GM12864 (cell line): ENCODE data around the gene GALNT8.

ENCODE experiments used
- DNase-seq: peaks from one replicate; pipeline ENCODE4 v3.0.0-alpha.2; 2011; ENCODE audit warnings: low read depth
- H3K4me3 ChIP-seq: 2 replicates; pipeline ENCODE4 v1.5.1; 2011; ENCODE audit warnings: mild to moderate bottlenecking, low read depth, low read length, control low read depth
- TF ChIP-seq, protein P1 (sequence below): IDR thresholded peaks from 2 replicates; pipeline ENCODE4 v1.5.1; 2011; ENCODE audit warnings: low read depth, mild to moderate bottlenecking, moderate library complexity, low read length, control low read depth, inconsistent platforms; ENCODE audit errors: missing control alignments

Gene GALNT8, protein sequence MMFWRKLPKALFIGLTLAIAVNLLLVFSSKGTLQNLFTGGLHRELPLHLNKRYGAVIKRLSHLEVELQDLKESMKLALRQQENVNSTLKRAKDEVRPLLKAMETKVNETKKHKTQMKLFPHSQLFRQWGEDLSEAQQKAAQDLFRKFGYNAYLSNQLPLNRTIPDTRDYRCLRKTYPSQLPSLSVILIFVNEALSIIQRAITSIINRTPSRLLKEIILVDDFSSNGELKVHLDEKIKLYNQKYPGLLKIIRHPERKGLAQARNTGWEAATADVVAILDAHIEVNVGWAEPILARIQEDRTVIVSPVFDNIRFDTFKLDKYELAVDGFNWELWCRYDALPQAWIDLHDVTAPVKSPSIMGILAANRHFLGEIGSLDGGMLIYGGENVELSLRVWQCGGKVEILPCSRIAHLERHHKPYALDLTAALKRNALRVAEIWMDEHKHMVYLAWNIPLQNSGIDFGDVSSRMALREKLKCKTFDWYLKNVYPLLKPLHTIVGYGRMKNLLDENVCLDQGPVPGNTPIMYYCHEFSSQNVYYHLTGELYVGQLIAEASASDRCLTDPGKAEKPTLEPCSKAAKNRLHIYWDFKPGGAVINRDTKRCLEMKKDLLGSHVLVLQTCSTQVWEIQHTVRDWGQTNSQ

DNA sequence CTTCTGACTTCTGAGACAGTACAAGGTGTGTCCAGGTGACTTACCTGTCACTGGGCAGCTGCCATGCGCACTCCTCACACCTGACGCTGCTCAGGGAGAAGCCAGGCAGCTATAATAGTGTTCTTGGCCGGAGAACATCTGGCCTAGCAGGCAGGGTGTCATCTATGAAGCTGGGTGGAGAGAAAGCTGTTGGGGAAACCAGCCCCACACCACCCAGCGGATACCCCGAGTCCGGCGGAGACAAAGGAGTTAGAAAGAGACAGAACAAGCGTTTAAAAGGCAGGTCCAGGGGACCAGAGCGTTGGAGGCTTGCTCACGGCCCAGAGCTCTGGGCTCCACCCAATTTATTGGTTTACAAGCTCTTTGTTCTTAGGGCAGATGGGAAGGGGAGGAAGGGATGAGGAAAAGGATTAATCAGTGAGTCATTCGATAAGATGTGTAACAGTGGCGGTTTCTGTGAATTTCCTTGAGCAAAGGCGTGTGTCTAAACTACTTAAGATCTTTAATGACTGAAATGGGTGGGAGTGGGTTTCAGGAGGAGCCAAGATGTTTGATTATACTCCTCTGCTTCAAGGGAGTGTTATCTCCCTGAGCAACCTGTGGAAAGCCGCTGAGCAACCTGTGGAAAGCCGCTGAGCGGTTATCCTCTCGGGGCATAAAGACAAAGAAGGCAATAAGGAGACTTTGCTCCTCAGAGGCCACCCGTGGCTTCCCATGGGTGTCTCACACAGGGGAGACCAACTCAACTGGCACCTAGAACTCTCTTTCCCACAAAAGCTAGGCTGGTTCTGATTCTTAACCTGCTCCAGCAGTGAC is at the start of gene GALNT8:
TSS of gene GALNT8 (plus strand) at position 580 of the 816 bp plus-strand sequence. CDS start 278 bp downstream, outside the sequence.
- no peak within 1 kb of the TSS for H3K4me3 ChIP-seq
- DNase-seq, result no peak
- TF ChIP-seq, protein P1, sequence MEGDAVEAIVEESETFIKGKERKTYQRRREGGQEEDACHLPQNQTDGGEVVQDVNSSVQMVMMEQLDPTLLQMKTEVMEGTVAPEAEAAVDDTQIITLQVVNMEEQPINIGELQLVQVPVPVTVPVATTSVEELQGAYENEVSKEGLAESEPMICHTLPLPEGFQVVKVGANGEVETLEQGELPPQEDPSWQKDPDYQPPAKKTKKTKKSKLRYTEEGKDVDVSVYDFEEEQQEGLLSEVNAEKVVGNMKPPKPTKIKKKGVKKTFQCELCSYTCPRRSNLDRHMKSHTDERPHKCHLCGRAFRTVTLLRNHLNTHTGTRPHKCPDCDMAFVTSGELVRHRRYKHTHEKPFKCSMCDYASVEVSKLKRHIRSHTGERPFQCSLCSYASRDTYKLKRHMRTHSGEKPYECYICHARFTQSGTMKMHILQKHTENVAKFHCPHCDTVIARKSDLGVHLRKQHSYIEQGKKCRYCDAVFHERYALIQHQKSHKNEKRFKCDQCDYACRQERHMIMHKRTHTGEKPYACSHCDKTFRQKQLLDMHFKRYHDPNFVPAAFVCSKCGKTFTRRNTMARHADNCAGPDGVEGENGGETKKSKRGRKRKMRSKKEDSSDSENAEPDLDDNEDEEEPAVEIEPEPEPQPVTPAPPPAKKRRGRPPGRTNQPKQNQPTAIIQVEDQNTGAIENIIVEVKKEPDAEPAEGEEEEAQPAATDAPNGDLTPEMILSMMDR, result no peak

DNA sequence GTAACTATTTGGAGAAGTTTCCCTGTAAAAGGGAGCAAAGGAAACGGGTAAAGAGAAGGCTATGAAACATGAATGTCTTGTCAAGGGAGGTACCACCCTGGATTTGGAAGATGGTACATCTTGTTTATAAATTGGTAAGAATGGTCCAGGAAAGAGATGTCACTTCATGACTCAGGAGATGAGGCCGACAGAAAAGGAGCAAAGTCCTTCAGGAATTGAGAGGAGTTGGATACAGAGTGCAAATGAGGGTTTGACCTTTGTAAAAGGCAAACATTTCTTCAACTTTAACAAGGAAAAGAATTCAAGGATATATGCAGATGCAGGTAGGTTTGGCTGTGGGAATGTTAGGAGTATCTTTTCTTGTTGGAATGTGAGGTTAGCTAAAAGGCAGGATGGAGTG is 40.5 kb upstream of the GALNT8 start:
- no peak for DNase-seq
- TF ChIP-seq, protein P1, result no peak
- no peak overlapping the region for H3K4me3 ChIP-seq

DNA sequence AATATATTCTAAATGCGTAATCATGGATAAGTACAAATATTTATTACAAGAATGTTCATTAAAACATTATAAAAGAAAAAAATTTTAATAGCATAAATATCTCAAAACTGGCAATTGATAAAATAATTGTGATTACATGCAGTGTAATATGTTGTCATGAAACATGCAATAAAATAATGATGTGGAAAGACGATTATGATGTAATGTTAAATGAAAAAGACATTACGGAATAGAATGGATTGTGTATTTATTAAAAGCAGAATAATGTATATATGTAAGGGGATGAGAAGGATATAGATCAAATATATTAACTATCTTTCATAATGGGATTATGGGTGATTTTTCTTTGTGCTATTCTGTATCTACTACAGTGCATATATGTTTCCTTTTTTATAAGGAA is 38.5 kb upstream of the GALNT8 start:
- DNase-seq, result no peak
- no peak overlapping the region for H3K4me3 ChIP-seq
- TF ChIP-seq, protein P1, result no peak

DNA sequence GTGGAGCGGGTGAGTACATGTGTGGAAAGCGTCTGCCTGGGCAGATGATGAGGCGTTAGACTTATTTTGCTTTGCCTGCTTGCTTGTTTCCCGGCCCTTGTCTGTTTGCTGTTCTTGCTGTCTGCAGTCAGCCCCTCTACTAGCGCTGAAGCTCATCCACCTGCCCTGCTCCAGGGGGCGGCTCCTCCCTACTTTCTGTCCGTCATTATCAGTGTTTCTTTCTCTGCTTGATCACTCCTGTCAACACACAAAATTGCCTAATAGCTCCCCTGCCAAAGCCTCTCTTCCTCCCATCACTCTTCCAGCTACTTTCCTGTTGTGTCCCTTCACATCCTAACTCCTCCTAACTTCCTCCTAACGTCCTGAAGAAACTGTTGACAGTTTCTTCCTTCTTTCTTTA is 34.9 kb upstream of the GALNT8 start:
- no peak for DNase-seq
- TF ChIP-seq, protein P1, result no peak
- H3K4me3 ChIP-seq, result no peak overlapping the region

DNA sequence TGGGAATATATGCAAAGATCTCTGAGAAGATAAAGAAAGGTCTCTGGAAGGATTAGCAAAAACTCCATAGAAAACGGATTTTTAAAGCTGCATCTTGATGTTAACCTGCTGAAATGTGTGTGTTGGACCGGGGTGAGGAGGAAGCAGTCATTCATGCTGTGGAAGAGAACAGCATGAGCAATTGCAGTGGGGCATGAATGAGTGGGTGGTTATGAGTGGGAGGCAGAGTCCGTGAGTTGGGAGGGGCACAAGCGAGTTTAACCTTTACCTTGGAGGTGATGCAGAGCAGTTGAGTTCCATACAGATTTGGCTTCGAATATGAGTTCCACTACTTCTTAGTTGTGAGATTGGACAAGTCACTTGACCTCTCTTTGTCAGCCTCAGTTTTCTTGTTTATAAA is 29.4 kb upstream of the GALNT8 start:
- H3K4me3 ChIP-seq, result no peak overlapping the region
- DNase-seq, result no peak
- TF ChIP-seq, protein P1, result no peak

DNA sequence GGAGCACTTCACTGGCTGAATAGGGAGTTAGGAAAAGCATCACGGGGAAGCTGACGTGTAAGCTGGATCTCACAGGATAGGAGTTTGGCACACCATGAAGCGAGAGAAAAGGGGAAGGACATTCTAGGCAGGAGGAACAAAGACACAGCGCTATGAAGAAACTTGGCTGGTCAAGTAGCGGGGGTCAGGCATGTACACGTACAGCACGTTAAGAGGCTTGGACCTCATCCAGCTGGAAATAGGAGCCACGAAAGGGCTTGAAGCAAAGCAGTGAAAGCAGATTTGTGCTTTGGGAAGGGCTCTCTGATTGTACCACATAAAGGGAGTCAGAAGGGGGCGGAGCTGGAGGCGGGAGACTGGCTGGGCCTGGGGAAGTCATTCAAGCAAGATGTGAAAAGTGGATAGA is 19.6 kb upstream of the GALNT8 start:
- TF ChIP-seq, protein P1, result no peak
- DNase-seq, result no peak
- H3K4me3 ChIP-seq, result no peak overlapping the region
